Heart left ventricle (tissue), 16 donors: ENCODE results near the gene MTM1. TPM values are rescaled to one million over a fixed set of nuclear protein-coding genes. Genes with fewer than 3 reads are reported as not detected.

Experiments
- ATAC-seq, 4 donors: fragments of 200-7000 bp; cut with Tn5 transposase; one replicate each; pipeline ENCODE4 v1.9.1; 2020 to 2022; ENCODE audit warnings: moderate library complexity in 4 of 4, mild to moderate bottlenecking in 3 of 4, moderate number of reproducible peaks in 1 of 4
- DNase-seq, 5 donors: peaks; one replicate each; pipeline ENCODE4 v3.0.0-alpha.2; 2020
- H3K27ac ChIP-seq, 12 donors: fragments of 200-600 bp; sonication (generic) in 4 of 12; one replicate each; pipeline versions ENCODE4 v1.5.0 to v1.8.0; 2016 to 2022; ENCODE audit warnings: mild to moderate bottlenecking in 2 of 12
- H3K27me3 ChIP-seq, 9 donors: fragments of 200-600 bp; sonication (generic) in 2 of 9; one replicate each; pipeline versions ENCODE4 v1.5.1 to v1.8.0; 2016 to 2022; ENCODE audit warnings: mild to moderate bottlenecking in 3 of 9
- H3K36me3 ChIP-seq, 9 donors: fragments of 200-600 bp; sonication (generic) in 2 of 9; one replicate each; pipeline versions ENCODE4 v1.5.0 to v1.8.0; 2018 to 2022; ENCODE audit warnings: mild to moderate bottlenecking in 2 of 9
- H3K4me1 ChIP-seq, 12 donors: fragments of 200-600 bp; sonication (generic) in 4 of 12; one replicate each; pipeline versions ENCODE4 v1.5.0 to v1.8.0; 2016 to 2022; ENCODE audit warnings: mild to moderate bottlenecking in 3 of 12
- H3K4me3 ChIP-seq, 12 donors: fragments of 200-600 bp; sonication (generic) in 4 of 12; one replicate each; pipeline versions ENCODE4 v1.5.0 to v1.8.0; 2017 to 2022; ENCODE audit warnings: mild to moderate bottlenecking in 9 of 12, moderate library complexity in 4 of 12
- H3K9me3 ChIP-seq, 12 donors: fragments of 200-600 bp; sonication (generic) in 4 of 12; one replicate each; pipeline versions ENCODE4 v1.5.0 to v1.8.0; 2016 to 2022; ENCODE audit warnings: mild to moderate bottlenecking in 1 of 12
- CTCF ChIP-seq, 12 donors: fragments of 200-600 bp; sonication (generic) in 4 of 12; IDR thresholded peaks; one replicate each; pipeline versions ENCODE4 v1.5.0 to v1.8.0; 2018 to 2022; ENCODE audit warnings: antibody characterized with exemption in 12 of 12, mild to moderate bottlenecking in 5 of 12
- POLR2A ChIP-seq, 2 donors: fragments of 450-650 bp; IDR thresholded peaks; one replicate each; pipeline ENCODE4 v1.6.1; 2017; ENCODE audit warnings: antibody characterized with exemption in 2 of 2, mild to moderate bottlenecking in 2 of 2, moderate library complexity in 2 of 2
- whole genome bisulfite sequencing, 4 donors: extraction: QIAGEN DNeasy Blood & Tissue Kit in 2 of 4; methylation state at CpG; one replicate each; pipeline versions ENCODE4 v1.1.5 to v1.1.7; 2013 to 2018; 5-methylcytosine and 5-hydroxymethylcytosine counted together
- intact Hi-C, 10 donors: fragments of 100-400 bp; cut with DNase I; formaldehyde crosslinking; loops; one replicate each; pipeline versions ENCODE4 v1.11.1 to v1.14.2; 2022
- polyA plus RNA-seq, 2 donors: library from polyadenylated mRNA; stranded (reverse); fragments of 200-250 nt; gene quantifications; one replicate each; pipeline ENCODE4 v1.2.3, GENCODE V29; 2013
- total RNA-seq, 9 donors: library from RNA; depleted of rRNA in 2 of 9; stranded (reverse); fragments of >200 nt in 2 of 9; fragmentation: NEBNext Ultra II Directional in 3 of 9; extraction: Animal tissue kit (Norgen Biotek cat#: 25700) in 3 of 9; gene quantifications; one replicate each; pipeline versions ENCODE4 v1.1.0 to v1.2.4, GENCODE V29; 2016 to 2023
- donor health status: ischemic (EF 13 %, LVEDD 7.1; RV severe dilation, severe dysfunction).
- donor health status: healthy with polysubstance abuse.
- donor health status: DM: no; HTN: yes; CAD: no.
- donor health status: DM: no; HTN: no; CAD: no.
- donor health status: ischemic (EF 25% LVEDD 6.9; RV normal size, moderate dysfunction).
- donor health status: ischemic (EF 25% LVEDD 5.7; RV mildly dilated, moderate dysfunction).
- donor health status: healthy.
- donor health status: DM: yes; HTN: yes; CAD: no.
- donor health status: ischemic (EF 35%, LVEDD 5.7; RV mildly dilated, moderate dysfunction).
- donor health status: nonischemic (EF 11% LVEDD 7.7; RV severe dilation, severe dysfunction).
- donor health status: DM: yes; HTN: yes; CAD: no.
- donor health status: PGD.
- donor health status: ischemic (EF 29% LVEDD 5.4; RV normal size, mild dysfunction).
- donor health status: nonischemic (EF 23%, LVEDD 6.1; RV moderate dilation, normal function).

Gene MTM1
- total and polyA plus RNA-seq, 11 donors, result 2.2 to 18.9 (median 10.1) TPM

- DNase-seq (peak in 1 of 5 donors; percentile 20), ATAC-seq (no peak)
- peaks cover 0 to 10% (median 0%) of the 10 kb centered on the region in 12 donors for H3K4me1 ChIP-seq
- intact Hi-C loops, result loop anchor here in 3 of 10 donors (2.0 to 10.0 kb wide), 3 partner anchors 223 to 626 kb away; partner anchors contain the start of gene MAMLD1 (in 2 of the 3)
- H3K36me3 ChIP-seq, result no peaks in the 10 kb centered on the region
- H3K27me3 ChIP-seq, result peaks cover 0 to 10% (median 0%) of the 10 kb centered on the region in 9 donors
- no peaks in the 10 kb centered on the region for H3K9me3 ChIP-seq
- TF ChIP-seq CTCF (IDR thresholded peaks at IDR 0.05) (peak; percentile 43 to 74 (median 58)), POLR2A (IDR thresholded peaks at IDR 0.05) (no peak)
- no peak overlapping the region for H3K4me3 ChIP-seq
- 65 to 82% (median 73%) methylated on average over 8 of the region's 8 CpGs for WGBS, 4 donors
- H3K27ac ChIP-seq, result no peak overlapping the region
These were observed 19.4 kb downstream of the MTM1 start for GRCh38 chrX:150587585-150588503.

- TF ChIP-seq POLR2A (IDR thresholded peaks at IDR 0.05), result no peak
- TF ChIP-seq CTCF (IDR thresholded peaks at IDR 0.05), result no peak
- no peak for ATAC-seq
- H3K36me3 ChIP-seq, result peaks cover 0 to 29% (median 13%) of the 10 kb centered on the region in 9 donors
- no peak overlapping the region for H3K27ac ChIP-seq
- H3K27me3 ChIP-seq, result peaks cover 0 to 6% (median 0%) of the 10 kb centered on the region in 9 donors
- DNase-seq, result no peak
- 63 to 95% (median 81%) methylated on average over 1 of the region's 1 CpG for WGBS, 4 donors
- no peak overlapping the region for H3K4me3 ChIP-seq
- H3K4me1 ChIP-seq, result no peaks in the 10 kb centered on the region
- no peaks in the 10 kb centered on the region for H3K9me3 ChIP-seq
- intact Hi-C loops, result loop anchor here in 1 of 10 donors (10.0 kb wide), 1 partner anchor 90 kb away; no protein-coding TSS in a partner anchor
These were observed 26.2 kb downstream of the MTM1 start for GRCh38 chrX:150594584-150594983.

GRCh38 chrX:150599226-150599625, 30.8 kb downstream of the MTM1 start:
- Histone ChIP-seq H3K4me3 (no peak overlapping the region), H3K9me3 (no peaks in the 10 kb centered on the region), H3K27me3 (no peaks in the 10 kb centered on the region), H3K4me1 (no peaks in the 10 kb centered on the region), H3K36me3 (peaks cover 0 to 37% (median 22%) of the 10 kb centered on the region in 9 donors), H3K27ac (no peak overlapping the region)
- DNase-seq (no peak), ATAC-seq (no peak)
- TF ChIP-seq POLR2A (IDR thresholded peaks at IDR 0.05) (no peak), CTCF (IDR thresholded peaks at IDR 0.05) (no peak)
- WGBS, 4 donors, result 50 to 100% (median 95%) methylated on average over 1 of the region's 1 CpG
- intact Hi-C loops, result loop anchor here in 1 of 10 donors (10.0 kb wide), 1 partner anchor 94 kb away; no protein-coding TSS in a partner anchor

GRCh38 chrX:150602296-150602695, 33.9 kb downstream of the MTM1 start:
- H3K4me1 ChIP-seq, result no peaks in the 10 kb centered on the region
- no peak overlapping the region for H3K4me3 ChIP-seq
- no peaks in the 10 kb centered on the region for H3K9me3 ChIP-seq
- H3K27ac ChIP-seq, result no peak overlapping the region
- intact Hi-C loops, result no loop called here
- TF ChIP-seq POLR2A (IDR thresholded peaks at IDR 0.05) (no peak), CTCF (IDR thresholded peaks at IDR 0.05) (no peak)
- DNase-seq (no peak), ATAC-seq (no peak)
- peaks cover 0 to 31% (median 11%) of the 10 kb centered on the region in 9 donors for H3K36me3 ChIP-seq
- H3K27me3 ChIP-seq, result no peaks in the 10 kb centered on the region
